GM20000 (cell line): ENCODE data around the gene DNAJC17.

ENCODE experiments used
- DNase-seq: peaks from one replicate; pipeline ENCODE4 v3.0.0; 2012; ENCODE audit warnings: low spot score
- CTCF ChIP-seq: IDR thresholded peaks from 2 replicates; pipeline ENCODE4 v1.5.1; 2012; ENCODE audit warnings: mild to moderate bottlenecking, control low read depth; ENCODE audit errors: extremely low read depth, missing control alignments

Gene DNAJC17

GRCh38 chr15:40736575-40736974 lies 70.7 kb downstream of the DNAJC17 start:
- no peak for TF ChIP-seq CTCF
- no peak for DNase-seq

GRCh38 chr15:40731034-40731433 lies 76.2 kb downstream of the DNAJC17 start:
- DNase-seq = no peak
- TF ChIP-seq CTCF = no peak

GRCh38 chr15:40723919-40724318 lies 83.4 kb downstream of the DNAJC17 start:
- TF ChIP-seq CTCF = no peak
- no peak for DNase-seq

- no peak for DNase-seq
These were observed 84.3 kb downstream of the DNAJC17 start for GRCh38 chr15:40722934-40723333.

GRCh38 chr15:40722354-40722753 lies 84.9 kb downstream of the DNAJC17 start:
- no peak for TF ChIP-seq CTCF
- DNase-seq = no peak

More at GRCh38 chr15:40722934-40723333, 84.3 kb downstream of the DNAJC17 start:
- no peak for TF ChIP-seq CTCF

- DNase-seq = no peak
- no peak for TF ChIP-seq CTCF
These were observed 85.6 kb downstream of the DNAJC17 start for GRCh38 chr15:40721701-40722100.

- no peak for DNase-seq
These were observed 91.1 kb downstream of the DNAJC17 start for GRCh38 chr15:40716165-40716564.

More at GRCh38 chr15:40716165-40716564, 91.1 kb downstream of the DNAJC17 start:
- TF ChIP-seq CTCF = no peak
